Neural cell (in vitro differentiated cells): ENCODE data around the gene WDR70. TPM values are rescaled to one million over a fixed set of nuclear protein-coding genes. Genes with fewer than 3 reads are reported as not detected.
"Not testable (repeated sequence)": the region's sequence is repeated elsewhere in the genome, so short reads cannot be mapped to it uniquely, and the experiment has no call there.

Source experiments
- H2AFZ ChIP-seq: fragments of 200-600, 300-800 bp; sonication (generic), shearing (Covaris generic); 2 replicates; pipeline ENCODE4 v1.6.0; 2014; ENCODE audit warnings: low read depth, mild to moderate bottlenecking, antibody characterized with exemption, low read length, moderate library complexity
- H3F3A ChIP-seq: fragments of 200-600 bp; shearing (Covaris generic); 2 replicates; pipeline ENCODE4 v1.6.1; 2016; ENCODE audit warnings: mild to moderate bottlenecking, moderate library complexity, mixed read lengths, antibody characterized with exemption, low read length; ENCODE audit not compliant: insufficient read depth, poor library complexity, severe bottlenecking
- H3K27ac ChIP-seq: fragments of 200-600, 300-800 bp; sonication (generic), shearing (Covaris generic); 2 replicates; pipeline ENCODE4 v1.5.1; 2014; ENCODE audit warnings: mild to moderate bottlenecking, low read length, moderate library complexity
- H3K27me3 ChIP-seq: fragments of 300-800, 200-600 bp; sonication (generic), shearing (Covaris generic); 2 replicates; pipeline ENCODE4 v1.6.0; 2014; ENCODE audit warnings: mild to moderate bottlenecking, low read depth, low read length, moderate library complexity; ENCODE audit not compliant: insufficient read depth
- H3K36me3 ChIP-seq: fragments of 300-800, 200-600 bp; sonication (generic), shearing (Covaris generic); 2 replicates; pipeline ENCODE4 v1.5.1; 2014; ENCODE audit warnings: mild to moderate bottlenecking, antibody characterized with exemption, low read length, moderate library complexity; ENCODE audit not compliant: insufficient read depth
- H3K4me2 ChIP-seq: fragments of 300-800, 200-600 bp; sonication (generic), shearing (Covaris generic); 2 replicates; pipeline ENCODE4 v1.6.0; 2014; ENCODE audit warnings: mild to moderate bottlenecking, low read length
- H3K4me3 ChIP-seq: fragments of 300-800, 200-600 bp; sonication (generic), shearing (Covaris generic); 2 replicates; pipeline ENCODE4 v1.5.1; 2014; ENCODE audit warnings: mild to moderate bottlenecking, low read length, moderate library complexity
- H3K79me2 ChIP-seq: fragments of 200-600 bp; shearing (Covaris generic); replicated peaks from 2 replicates; pipeline ENCODE4 v1.6.0; 2014; ENCODE audit warnings: mild to moderate bottlenecking, low read length, moderate library complexity; ENCODE audit not compliant: insufficient read depth
- H3K9ac ChIP-seq: fragments of 300-800, 200-600 bp; sonication (generic), shearing (Covaris generic); 2 replicates; pipeline ENCODE4 v1.6.1; 2016; ENCODE audit warnings: mild to moderate bottlenecking, low read length, mixed read lengths
- H3K9me2 ChIP-seq: fragments of 200-600 bp; shearing (Covaris generic); 2 replicates; pipeline ENCODE4 v1.6.1; 2016; ENCODE audit warnings: mild to moderate bottlenecking, low read length, mixed read lengths; ENCODE audit not compliant: insufficient read depth
- H3K9me3 ChIP-seq: fragments of 200-600, 300-800 bp; sonication (generic), shearing (Covaris generic); 2 replicates; pipeline ENCODE4 v1.6.1; 2016; ENCODE audit warnings: mild to moderate bottlenecking, mixed run types, low read length, moderate library complexity, mixed read lengths
- H4K20me1 ChIP-seq: fragments of 200-600 bp; shearing (Covaris generic); 2 replicates; pipeline ENCODE4 v1.6.1; 2016; ENCODE audit warnings: mild to moderate bottlenecking, mixed run types; ENCODE audit not compliant: insufficient read depth
- CTCF ChIP-seq: fragments of 450-650 bp; IDR thresholded peaks from 2 replicates; pipeline ENCODE4 v1.5.1; 2014; ENCODE audit warnings: antibody characterized with exemption, mild to moderate bottlenecking, moderate library complexity; ENCODE audit not compliant: poor library complexity, severe bottlenecking
- EP300 ChIP-seq: fragments of 450-650 bp; conservative IDR thresholded peaks from 2 replicates; pipeline ENCODE4 v1.6.1; 2014; ENCODE audit warnings: antibody characterized with exemption, mild to moderate bottlenecking, moderate library complexity; ENCODE audit not compliant: poor library complexity, severe bottlenecking
- EZH2 ChIP-seq: fragments of 200-600, 300-800 bp; shearing (Covaris generic), sonication (generic); IDR thresholded peaks from 2 replicates; pipeline ENCODE4 v1.6.1; 2014; ENCODE audit warnings: antibody characterized with exemption, low read length, borderline replicate concordance, mild to moderate bottlenecking; ENCODE audit not compliant: insufficient read depth, poor library complexity, severe bottlenecking
- MXI1 ChIP-seq: fragments of 450-650 bp; conservative IDR thresholded peaks from 2 replicates; pipeline ENCODE4 v1.6.1; 2014; ENCODE audit warnings: antibody characterized with exemption, mild to moderate bottlenecking; ENCODE audit not compliant: poor library complexity, severe bottlenecking
- POLR2AphosphoS5 ChIP-seq: IDR thresholded peaks from 2 replicates; pipeline ENCODE4 v1.6.1; 2012
- RAD21 ChIP-seq: fragments of 450-650 bp; conservative IDR thresholded peaks from 2 replicates; pipeline ENCODE4 v1.6.1; 2014; ENCODE audit warnings: antibody characterized with exemption, mild to moderate bottlenecking, moderate library complexity
- REST ChIP-seq: IDR thresholded peaks from 2 replicates; pipeline ENCODE4 v1.6.1; 2012; ENCODE audit warnings: borderline replicate concordance
- SMC3 ChIP-seq: fragments of 450-650 bp; conservative IDR thresholded peaks from 2 replicates; pipeline ENCODE4 v1.6.1; 2014; ENCODE audit warnings: antibody characterized with exemption, mild to moderate bottlenecking, moderate library complexity; ENCODE audit not compliant: poor library complexity
- TAF1 ChIP-seq: IDR thresholded peaks from 2 replicates; pipeline ENCODE4 v1.6.1; 2012; ENCODE audit warnings: low read depth
- polyA plus RNA-seq: library from polyadenylated mRNA; depleted of rRNA; stranded (reverse); fragments of >200 nt; gene quantifications from 2 replicates; pipeline ENCODE4 v1.2.3, GENCODE V29; 2014

WDR70 gene
- polyA plus RNA-seq, 1 donor from 2014 or later: 40.9 TPM

- Histone ChIP-seq H3F3A (no peaks in the 10 kb centered on the region), H3K4me3 (no peak overlapping the region)
- no peak for TF ChIP-seq MXI1
Measured at GRCh38 chr5:37375091-37375490, 4.0 kb upstream of the WDR70 start.

GRCh38 chr5:37378066-37378465, 1.1 kb upstream of the WDR70 start:
- not testable (repeated sequence) for H3F3A ChIP-seq, H3K27ac ChIP-seq, H3K9ac ChIP-seq, H3K4me2 ChIP-seq, H3K79me2 ChIP-seq, H3K9me2 ChIP-seq, H3K36me3 ChIP-seq, H3K9me3 ChIP-seq, H3K4me3 ChIP-seq, H4K20me1 ChIP-seq, H3K27me3 ChIP-seq, H2AFZ ChIP-seq

More at GRCh38 chr5:37375091-37375490, 4.0 kb upstream of the WDR70 start:
- Histone ChIP-seq H3K27ac (no peak overlapping the region), H3K9me2 (no peaks in the 10 kb centered on the region), H3K4me2 (no peak overlapping the region), H4K20me1 (no peaks in the 10 kb centered on the region), H3K27me3 (no peaks in the 10 kb centered on the region), H3K36me3 (no peaks in the 10 kb centered on the region), H2AFZ (no peak overlapping the region), H3K79me2 (peaks cover 14% of the 10 kb centered on the region), H3K9ac (no peak overlapping the region), H3K9me3 (no peaks in the 10 kb centered on the region)

GRCh38 chr5:37391591-37391990, 12.5 kb downstream of the WDR70 start:
- no peak overlapping the region for H2AFZ ChIP-seq
- H3K79me2 ChIP-seq: no peaks in the 10 kb centered on the region
- no peaks in the 10 kb centered on the region for H3K36me3 ChIP-seq
- no peaks in the 10 kb centered on the region for H3F3A ChIP-seq
- H3K9me3 ChIP-seq: no peaks in the 10 kb centered on the region
- no peak overlapping the region for H3K27ac ChIP-seq
- H3K9ac ChIP-seq: no peak overlapping the region
- no peak overlapping the region for H3K4me2 ChIP-seq
- no peaks in the 10 kb centered on the region for H3K9me2 ChIP-seq
- TF ChIP-seq REST (no peak), RAD21 (no peak), SMC3 (no peak), TAF1 (no peak), EZH2 (no peak), EP300 (no peak), CTCF (no peak), MXI1 (no peak), POLR2AphosphoS5 (no peak)
- H3K4me3 ChIP-seq: no peak overlapping the region
- no peaks in the 10 kb centered on the region for H4K20me1 ChIP-seq
- H3K27me3 ChIP-seq: no peaks in the 10 kb centered on the region
